Spleen (tissue), 11 donors: Measurements from ENCODE around the gene DUSP5. TPM values are rescaled to one million over a fixed set of nuclear protein-coding genes. Genes with fewer than 3 reads are reported as not detected.

Experiments used
- DNase-seq: peaks from one replicate; pipeline ENCODE4 v3.0.0-alpha.2; 2020
- H3K27ac ChIP-seq, 8 donors: fragments of 200-600 bp; sonication (generic) in 7 of 8; 1 replicate in 4 of 8; 2 replicates in 4 of 8; pipeline versions ENCODE4 v1.5.0 to v1.8.0; 2016 to 2021; ENCODE audit warnings: inconsistent platforms in 4 of 8, mild to moderate bottlenecking in 4 of 8, moderate library complexity in 1 of 8
- H3K27me3 ChIP-seq, 7 donors: fragments of 200-600 bp; sonication (generic) in 6 of 7; replicated peaks in 1 of 7; 1 replicate in 4 of 7; 2 replicates in 3 of 7; pipeline versions ENCODE4 v1.5.0 to v1.8.0; 2016 to 2021; ENCODE audit warnings: inconsistent platforms in 3 of 7, mild to moderate bottlenecking in 1 of 7
- H3K36me3 ChIP-seq, 6 donors: fragments of 200-600 bp; sonication (generic) in 5 of 6; 1 replicate in 4 of 6; 2 replicates in 2 of 6; pipeline versions ENCODE4 v1.5.0 to v1.8.0; 2016 to 2021; ENCODE audit warnings: inconsistent platforms in 2 of 6
- H3K4me1 ChIP-seq, 6 donors: fragments of 200-600 bp; sonication (generic) in 5 of 6; 1 replicate in 3 of 6; 2 replicates in 3 of 6; pipeline versions ENCODE4 v1.5.0 to v1.8.0; 2016 to 2021; ENCODE audit warnings: inconsistent platforms in 3 of 6
- H3K4me3 ChIP-seq, 8 donors: fragments of 200-600 bp; sonication (generic) in 7 of 8; 1 replicate in 4 of 8; 2 replicates in 4 of 8; pipeline versions ENCODE4 v1.5.0 to v1.8.0; 2016 to 2021; ENCODE audit warnings: inconsistent platforms in 4 of 8, mild to moderate bottlenecking in 4 of 8, moderate library complexity in 2 of 8
- H3K9me3 ChIP-seq, 8 donors: fragments of 200-600 bp; sonication (generic) in 7 of 8; 1 replicate in 4 of 8; 2 replicates in 4 of 8; pipeline versions ENCODE4 v1.5.0 to v1.8.0; 2016 to 2021; ENCODE audit warnings: inconsistent platforms in 4 of 8
- CTCF ChIP-seq, 11 experiments: fragments of 200-600 bp in 7 of 11; fragments of 450-650 bp in 4 of 11; sonication (generic) in 4 of 11; IDR thresholded peaks in 8 of 11; conservative IDR thresholded peaks in 3 of 11; 1 replicate in 7 of 11; 2 replicates in 4 of 11; pipeline versions ENCODE4 v1.4.0 to v1.8.0; 2016 to 2021; ENCODE audit warnings: antibody characterized with exemption in 11 of 11, inconsistent platforms in 4 of 11, mild to moderate bottlenecking in 1 of 11
- POLR2A ChIP-seq, 3 donors: fragments of 450-650 bp; IDR thresholded peaks; one replicate each; pipeline ENCODE4 v1.5.1; 2017; ENCODE audit warnings: antibody characterized with exemption in 3 of 3, mild to moderate bottlenecking in 1 of 3
- POLR2AphosphoS5 ChIP-seq, 3 donors: sonication (generic); formaldehyde crosslinking; IDR thresholded peaks; one replicate each; pipeline ENCODE4 v1.5.1; 2017; ENCODE audit warnings: antibody characterized with exemption in 3 of 3
- WGBS, 5 donors: extraction: QIAGEN DNeasy Blood & Tissue Kit in 3 of 5; methylation state at CpG; one replicate each; pipeline versions ENCODE4 v1.1.5 to v1.1.7; 2013 to 2018; 5-methylcytosine and 5-hydroxymethylcytosine counted together
- intact Hi-C: fragments of 100-400 bp; cut with DNase I; formaldehyde crosslinking; loops from one replicate; pipeline ENCODE4 v1.15.0; 2023; ENCODE audit warnings: low total_unique reads
- polyA plus RNA-seq, 3 donors: library from polyadenylated mRNA; stranded (reverse); fragments of 200-250 nt; gene quantifications; one replicate each; pipeline ENCODE4 v1.2.1, GENCODE V29; 2013
- total RNA-seq, 7 donors: library from RNA; depleted of rRNA in 3 of 7; stranded (reverse); fragments of >200 nt in 3 of 7; fragmentation: NEBNext Ultra II Directional in 4 of 7; extraction: Animal tissue kit (Norgen Biotek cat#: 25700) in 4 of 7; gene quantifications; one replicate each; pipeline versions ENCODE4 v1.1.0 to v1.2.1, GENCODE V29; 2016 to 2021
- donor health status: healthy with polysubstance abuse.
- donor health status: DM: no; HTN: no; CAD: no; lungs with moderate emphysema.
- donor health status: DM: no; HTN: no; CAD: no.
- donor health status: Bipolar disorder and iron deficiency.
- donor health status: healthy.
- donor health status: DM: no; HTN: no; CAD: no.
- donor health status: DM: yes; HTN: yes; CAD: no.

Gene DUSP5
- total and polyA plus RNA-seq, 10 donors = 9.7 to 71.8 (median 30.6) TPM

GRCh38 chr10:110524179-110524858 lies 26.6 kb downstream of the DUSP5 start:
- Histone ChIP-seq H3K4me3 (no peak overlapping the region), H3K9me3 (no peaks in the 10 kb centered on the region), H3K27ac (peak overlapping the region in 2 of 8 donors; percentile 13 to 22), H3K4me1 (peaks cover 5 to 26% (median 15%) of the 10 kb centered on the region in 6 donors), H3K36me3 (no peaks in the 10 kb centered on the region), H3K27me3 (no peaks in the 10 kb centered on the region)
- WGBS, 5 donors = 88 to 93% (median 92%) methylated on average over 3 of the region's 3 CpGs
- intact Hi-C loops = no loop called here
- no peak for TF ChIP-seq POLR2AphosphoS5 (IDR thresholded peaks at IDR 0.05)
- TF ChIP-seq CTCF (IDR thresholded peaks at IDR 0.05 in 8 of 11, conservative IDR thresholded peaks at IDR 0.05 in 3 of 11) = no peak
- TF ChIP-seq POLR2A (IDR thresholded peaks at IDR 0.05) = no peak
- DNase-seq = no peak

GRCh38 chr10:110524859-110525232 lies 27.1 kb downstream of the DUSP5 start:
- no peaks in the 10 kb centered on the region for H3K36me3 ChIP-seq
- H3K27me3 ChIP-seq = peaks cover 0 to 5% (median 0%) of the 10 kb centered on the region in 7 donors
- no peak for TF ChIP-seq CTCF (IDR thresholded peaks at IDR 0.05 in 8 of 11, conservative IDR thresholded peaks at IDR 0.05 in 3 of 11)
- TF ChIP-seq POLR2A (IDR thresholded peaks at IDR 0.05) = no peak
- TF ChIP-seq POLR2AphosphoS5 (IDR thresholded peaks at IDR 0.05) = no peak
- DNase-seq = no peak
- intact Hi-C loops = no loop called here
- no peaks in the 10 kb centered on the region for H3K9me3 ChIP-seq
- peak overlapping the region in 4 of 8 donors; percentile 13 to 39 (median 18) for H3K27ac ChIP-seq
- no peak overlapping the region for H3K4me3 ChIP-seq
- 73 to 89% (median 81%) methylated on average over 2 of the region's 2 CpGs for WGBS, 5 donors
- peaks cover 5 to 31% (median 19%) of the 10 kb centered on the region in 6 donors for H3K4me1 ChIP-seq

- WGBS, 5 donors = 57 to 70% (median 59%) methylated on average over 9 of the region's 9 CpGs
- DNase-seq = no peak
- H3K27ac ChIP-seq = peak overlapping the region in 5 of 8 donors; percentile 8 to 51 (median 33)
- no peaks in the 10 kb centered on the region for H3K36me3 ChIP-seq
- TF ChIP-seq POLR2AphosphoS5 (IDR thresholded peaks at IDR 0.05) (peak in 1 of 3 donors; percentile 4), POLR2A (IDR thresholded peaks at IDR 0.05) (no peak), CTCF (IDR thresholded peaks at IDR 0.05 in 8 of 11, conservative IDR thresholded peaks at IDR 0.05 in 3 of 11) (no peak)
- H3K4me1 ChIP-seq = peaks cover 5 to 39% (median 27%) of the 10 kb centered on the region in 6 donors
- H3K9me3 ChIP-seq = no peaks in the 10 kb centered on the region
- intact Hi-C loops = no loop called here
- H3K4me3 ChIP-seq = no peak overlapping the region
- H3K27me3 ChIP-seq = peaks cover 0 to 13% (median 0%) of the 10 kb centered on the region in 7 donors
Measured at GRCh38 chr10:110525349-110526260, 27.9 kb downstream of the DUSP5 start.
